Mesodermal cell (in vitro differentiated cells): ENCODE data around the gene CD244.

Source experiments
- H3K27ac ChIP-seq: 2 replicates; pipeline ENCODE4 v1.7.0; 2013; ENCODE audit warnings: mild to moderate bottlenecking, low read depth, low read length, moderate library complexity; ENCODE audit not compliant: severe bottlenecking
- H3K36me3 ChIP-seq: 2 replicates; pipeline ENCODE4 v1.7.1; 2013; ENCODE audit warnings: mild to moderate bottlenecking, low read length, moderate library complexity; ENCODE audit not compliant: control insufficient read depth, insufficient read depth
- H3K4me1 ChIP-seq: one replicate; pipeline ENCODE4 v1.7.1; 2013; ENCODE audit warnings: mild to moderate bottlenecking, low read length; ENCODE audit not compliant: insufficient read depth, control insufficient read depth, poor library complexity, severe bottlenecking
- H3K4me3 ChIP-seq: 2 replicates; pipeline ENCODE4 v1.7.0; 2013; ENCODE audit warnings: low read length, control low read depth, mild to moderate bottlenecking; ENCODE audit not compliant: insufficient read depth, poor library complexity, severe bottlenecking; ENCODE audit errors: extremely low read depth
- H3K9me3 ChIP-seq: 2 replicates; pipeline ENCODE4 v1.7.1; 2013; ENCODE audit warnings: mild to moderate bottlenecking, low read length, moderate library complexity; ENCODE audit not compliant: control insufficient read depth
- WGBS, 2 experiments: methylation state at CpG; one replicate each; pipeline ENCODE4 v1.1.5; 2013; ENCODE audit warnings: missing lambda C conversion rate in 2 of 2; ENCODE audit not compliant: insufficient coverage in 2 of 2; 5-methylcytosine and 5-hydroxymethylcytosine counted together

The CD244 gene

GRCh38 chr1:160834945-160835565 lies 27.6 kb downstream of the CD244 start:
- peaks cover 19% of the 10 kb centered on the region for H3K4me1 ChIP-seq
- no peak overlapping the region for H3K4me3 ChIP-seq
- no peaks in the 10 kb centered on the region for H3K9me3 ChIP-seq
- H3K36me3 ChIP-seq: no peaks in the 10 kb centered on the region
- no peak overlapping the region for H3K27ac ChIP-seq
- 0 to 33% methylated on average over 1 of the region's 3 CpGs for WGBS, 2 experiments

- H3K9me3 ChIP-seq: no peaks in the 10 kb centered on the region
- H3K27ac ChIP-seq: no peak overlapping the region
- no peaks in the 10 kb centered on the region for H3K36me3 ChIP-seq
- peaks cover 10% of the 10 kb centered on the region for H3K4me1 ChIP-seq
- 45 to 61% methylated on average over 4 to 5 of the region's 8 CpGs for WGBS, 2 experiments
- H3K4me3 ChIP-seq: no peak overlapping the region
Observed at GRCh38 chr1:160830321-160831153, 32.1 kb downstream of the CD244 start.

GRCh38 chr1:160829766-160830165 lies 32.9 kb downstream of the CD244 start:
- 100% methylated on average over 1 of the region's 1 CpG; no CpG with 5 or more reads in 1 of the 2 experiments for WGBS, 2 experiments
- H3K4me1 ChIP-seq: peaks cover 10% of the 10 kb centered on the region
- H3K27ac ChIP-seq: no peak overlapping the region
- no peaks in the 10 kb centered on the region for H3K9me3 ChIP-seq
- H3K4me3 ChIP-seq: no peak overlapping the region
- H3K36me3 ChIP-seq: no peaks in the 10 kb centered on the region

- Histone ChIP-seq H3K4me1 (peaks cover 10% of the 10 kb centered on the region), H3K9me3 (no peaks in the 10 kb centered on the region), H3K4me3 (no peak overlapping the region), H3K27ac (no peak overlapping the region), H3K36me3 (no peaks in the 10 kb centered on the region)
- WGBS, 2 experiments: 94 to 100% methylated on average over 2 of the region's 2 CpGs
Observed at GRCh38 chr1:160827418-160827817, 35.3 kb downstream of the CD244 start.

GRCh38 chr1:160826546-160826945 lies 36.1 kb downstream of the CD244 start:
- Histone ChIP-seq H3K27ac (no peak overlapping the region), H3K4me1 (peaks cover 10% of the 10 kb centered on the region), H3K4me3 (no peak overlapping the region), H3K9me3 (no peaks in the 10 kb centered on the region), H3K36me3 (no peaks in the 10 kb centered on the region)
- WGBS, 2 experiments: 83 to 100% methylated on average over 1 of the region's 1 CpG

- Histone ChIP-seq H3K4me3 (no peak overlapping the region), H3K4me1 (peaks cover 10% of the 10 kb centered on the region), H3K27ac (no peak overlapping the region), H3K9me3 (no peaks in the 10 kb centered on the region), H3K36me3 (no peaks in the 10 kb centered on the region)
- WGBS, 2 experiments: 86 to 90% methylated on average over 2 to 3 of the region's 3 CpGs
Observed at GRCh38 chr1:160823296-160823695, 39.4 kb downstream of the CD244 start.

GRCh38 chr1:160821627-160822026 lies 41.1 kb downstream of the CD244 start:
- no peak overlapping the region for H3K4me3 ChIP-seq
- H3K27ac ChIP-seq: no peak overlapping the region
- H3K36me3 ChIP-seq: no peaks in the 10 kb centered on the region
- H3K9me3 ChIP-seq: no peaks in the 10 kb centered on the region
- 84 to 92% methylated on average over 2 to 6 of the region's 8 CpGs for WGBS, 2 experiments
- H3K4me1 ChIP-seq: peaks cover 5% of the 10 kb centered on the region

- H3K4me1 ChIP-seq: no peaks in the 10 kb centered on the region
- H3K36me3 ChIP-seq: no peaks in the 10 kb centered on the region
- 33 to 50% methylated on average over 2 of the region's 3 CpGs for whole genome bisulfite sequencing, 2 experiments
- no peak overlapping the region for H3K27ac ChIP-seq
- no peak overlapping the region for H3K4me3 ChIP-seq
- no peaks in the 10 kb centered on the region for H3K9me3 ChIP-seq
Observed at GRCh38 chr1:160819186-160819585, 43.5 kb downstream of the CD244 start.

GRCh38 chr1:160818207-160818937 lies 44.3 kb downstream of the CD244 start:
- H3K27ac ChIP-seq: no peak overlapping the region
- no peaks in the 10 kb centered on the region for H3K9me3 ChIP-seq
- 93% methylated on average over 5 to 6 of the region's 9 CpGs for WGBS, 2 experiments
- H3K4me3 ChIP-seq: no peak overlapping the region
- no peaks in the 10 kb centered on the region for H3K36me3 ChIP-seq
- no peaks in the 10 kb centered on the region for H3K4me1 ChIP-seq

GRCh38 chr1:160814856-160815255 lies 47.8 kb downstream of the CD244 start:
- WGBS, 2 experiments: 80 to 93% methylated on average over 5 to 8 of the region's 8 CpGs
- Histone ChIP-seq H3K27ac (no peak overlapping the region), H3K36me3 (no peaks in the 10 kb centered on the region), H3K4me1 (peaks cover 4% of the 10 kb centered on the region), H3K9me3 (no peaks in the 10 kb centered on the region), H3K4me3 (no peak overlapping the region)
